22Rv1 (cell line): ENCODE results near the gene CREB5.

ENCODE experiments used
- ZFX ChIP-seq: fragments of 450-650 bp; IDR thresholded peaks from 2 replicates; pipeline ENCODE4 v1.6.1; 2017; ENCODE audit warnings: antibody characterized with exemption, borderline replicate concordance
- TF ChIP-seq, protein P1 (sequence below): fragments of 450-650 bp; IDR thresholded peaks from 2 replicates; pipeline ENCODE4 v1.5.1; 2017; ENCODE audit warnings: mild to moderate bottlenecking

GRCh38 chr7:28500138-28500537 is 87.8 kb downstream of the CREB5 start:
- TF ChIP-seq, protein P1, sequence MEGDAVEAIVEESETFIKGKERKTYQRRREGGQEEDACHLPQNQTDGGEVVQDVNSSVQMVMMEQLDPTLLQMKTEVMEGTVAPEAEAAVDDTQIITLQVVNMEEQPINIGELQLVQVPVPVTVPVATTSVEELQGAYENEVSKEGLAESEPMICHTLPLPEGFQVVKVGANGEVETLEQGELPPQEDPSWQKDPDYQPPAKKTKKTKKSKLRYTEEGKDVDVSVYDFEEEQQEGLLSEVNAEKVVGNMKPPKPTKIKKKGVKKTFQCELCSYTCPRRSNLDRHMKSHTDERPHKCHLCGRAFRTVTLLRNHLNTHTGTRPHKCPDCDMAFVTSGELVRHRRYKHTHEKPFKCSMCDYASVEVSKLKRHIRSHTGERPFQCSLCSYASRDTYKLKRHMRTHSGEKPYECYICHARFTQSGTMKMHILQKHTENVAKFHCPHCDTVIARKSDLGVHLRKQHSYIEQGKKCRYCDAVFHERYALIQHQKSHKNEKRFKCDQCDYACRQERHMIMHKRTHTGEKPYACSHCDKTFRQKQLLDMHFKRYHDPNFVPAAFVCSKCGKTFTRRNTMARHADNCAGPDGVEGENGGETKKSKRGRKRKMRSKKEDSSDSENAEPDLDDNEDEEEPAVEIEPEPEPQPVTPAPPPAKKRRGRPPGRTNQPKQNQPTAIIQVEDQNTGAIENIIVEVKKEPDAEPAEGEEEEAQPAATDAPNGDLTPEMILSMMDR = no peak
- no peak for TF ChIP-seq ZFX
